ENCODE results near the gene GRIN3B. TPM values are rescaled to one million over a fixed set of nuclear protein-coding genes. Genes with fewer than 3 reads are reported as not detected.

Gene GRIN3B
- total RNA-seq, 2 donors from 2014 or later = 0.14 TPM; not detected in 1

GRCh38 chr19:1017906-1018305, 17.7 kb downstream of the GRIN3B start:
- DNase-seq (ENCODE audit: low spot score) (no peak), ATAC-seq (ENCODE audit: insufficient number of reproducible peaks, low FRiP score, low read depth) (no peak)
- Histone ChIP-seq H3K4me1 (ENCODE audit: control insufficient read depth in 1 of 2, low read depth in 2 of 2) (peaks cover 48 to 60% of the 10 kb centered on the region in 2 donors), H3K36me3 (peaks cover 16% of the 10 kb centered on the region), H3K27me3 (replicated peaks; ENCODE audit: insufficient read depth) (no peaks in the 10 kb centered on the region), H3K4me3 (peak overlapping the region; percentile 38), H3K27ac (no peak overlapping the region), H3K9me3 (no peaks in the 10 kb centered on the region)
- no peak for TF ChIP-seq CTCF (IDR thresholded peaks at IDR 0.05)

- no peak for ATAC-seq (ENCODE audit: insufficient number of reproducible peaks, low FRiP score, low read depth)
- TF ChIP-seq CTCF (IDR thresholded peaks at IDR 0.05) = no peak
- no peaks in the 10 kb centered on the region for H3K9me3 ChIP-seq
Measured at GRCh38 chr19:1018393-1018792, 18.2 kb downstream of the GRIN3B start.

GRCh38 chr19:1018932-1019615, 18.9 kb downstream of the GRIN3B start:
- H3K4me1 ChIP-seq (ENCODE audit: control insufficient read depth in 1 of 2, low read depth in 2 of 2) = peaks cover 55 to 65% of the 10 kb centered on the region in 2 donors
- peak overlapping the region; percentile 84 for H3K4me3 ChIP-seq
- DNase-seq (ENCODE audit: low spot score) (no peak), ATAC-seq (ENCODE audit: insufficient number of reproducible peaks, low FRiP score, low read depth) (no peak)
- H3K9me3 ChIP-seq = no peaks in the 10 kb centered on the region
- H3K27ac ChIP-seq = no peak overlapping the region
- H3K27me3 ChIP-seq (replicated peaks; ENCODE audit: insufficient read depth) = no peaks in the 10 kb centered on the region
- peaks cover 5% of the 10 kb centered on the region for H3K36me3 ChIP-seq
- TF ChIP-seq CTCF (IDR thresholded peaks at IDR 0.05) = no peak

More at GRCh38 chr19:1018393-1018792, 18.2 kb downstream of the GRIN3B start:
- peaks cover 12% of the 10 kb centered on the region for H3K36me3 ChIP-seq
- DNase-seq (ENCODE audit: low spot score) = no peak
- no peaks in the 10 kb centered on the region for H3K27me3 ChIP-seq (replicated peaks; ENCODE audit: insufficient read depth)
- H3K27ac ChIP-seq = no peak overlapping the region
- no peak overlapping the region for H3K4me3 ChIP-seq
- peaks cover 52 to 65% of the 10 kb centered on the region in 2 donors for H3K4me1 ChIP-seq (ENCODE audit: control insufficient read depth in 1 of 2, low read depth in 2 of 2)

GRCh38 chr19:1019616-1019961, 19.4 kb downstream of the GRIN3B start:
- DNase-seq (ENCODE audit: low spot score) (no peak), ATAC-seq (ENCODE audit: insufficient number of reproducible peaks, low FRiP score, low read depth) (no peak)
- H3K4me3 ChIP-seq = peak overlapping the region; percentile 84
- H3K27ac ChIP-seq = no peak overlapping the region
- peaks cover under 1% of the 10 kb centered on the region for H3K36me3 ChIP-seq
- H3K27me3 ChIP-seq (replicated peaks; ENCODE audit: insufficient read depth) = no peaks in the 10 kb centered on the region
- peaks cover 55 to 65% of the 10 kb centered on the region in 2 donors for H3K4me1 ChIP-seq (ENCODE audit: control insufficient read depth in 1 of 2, low read depth in 2 of 2)
- no peaks in the 10 kb centered on the region for H3K9me3 ChIP-seq
- no peak for TF ChIP-seq CTCF (IDR thresholded peaks at IDR 0.05)

GRCh38 chr19:1019980-1020867, 20.0 kb downstream of the GRIN3B start:
- no peaks in the 10 kb centered on the region for H3K36me3 ChIP-seq
- H3K4me3 ChIP-seq = peak overlapping the region; percentile 84
- no peaks in the 10 kb centered on the region for H3K9me3 ChIP-seq
- H3K27me3 ChIP-seq (replicated peaks; ENCODE audit: insufficient read depth) = no peaks in the 10 kb centered on the region
- no peak for ATAC-seq (ENCODE audit: insufficient number of reproducible peaks, low FRiP score, low read depth)
- peak overlapping the region; percentile 95 to 99 for H3K27ac ChIP-seq
- no peak for DNase-seq (ENCODE audit: low spot score)
- TF ChIP-seq CTCF (IDR thresholded peaks at IDR 0.05) = no peak
- peaks cover 55 to 65% of the 10 kb centered on the region in 2 donors for H3K4me1 ChIP-seq (ENCODE audit: control insufficient read depth in 1 of 2, low read depth in 2 of 2)
